Common myeloid progenitor, CD34-positive (primary cell): ENCODE data around the gene COPS8.

Experiments
- CTCF ChIA-PET: fragments of 350-600 bp; sonication (Branson Sonifier 250); formaldehyde crosslinking; loops from one replicate; lab custom pipeline; 2021; ENCODE audit warnings: antibody characterized with exemption; lab: Charles Lee
- POLR2A ChIA-PET: fragments of 350-600 bp; sonication (Branson Sonifier 250); formaldehyde crosslinking; loops from one replicate; lab custom pipeline; 2021; ENCODE audit warnings: antibody characterized with exemption; lab: Charles Lee
- DNase-seq, 3 donors: peaks; one replicate each; pipeline versions ENCODE4 v3.0.0 to v3.0.0-alpha.2; 2013
- H3K27ac ChIP-seq, 2 experiments: 1 replicate in 1 of 2; 2 replicates in 1 of 2; pipeline ENCODE4 v1.7.0; 2013; ENCODE audit warnings: inconsistent platforms in 2 of 2, low read length in 2 of 2, mild to moderate bottlenecking in 2 of 2, low read depth in 1 of 2, moderate library complexity in 1 of 2; ENCODE audit not compliant: severe bottlenecking in 2 of 2, insufficient read depth in 1 of 2, poor library complexity in 1 of 2
- H3K27me3 ChIP-seq, 5 experiments: replicated peaks in 2 of 5; 1 replicate in 3 of 5; 2 replicates in 2 of 5; pipeline versions ENCODE4 v1.6.1 to v1.7.0; 2013; ENCODE audit warnings: low read length in 4 of 5, mild to moderate bottlenecking in 2 of 5, moderate library complexity in 2 of 5, inconsistent platforms in 1 of 5; ENCODE audit not compliant: insufficient read depth in 5 of 5, control insufficient read depth in 4 of 5
- H3K36me3 ChIP-seq, 4 experiments: 1 replicate in 2 of 4; 2 replicates in 2 of 4; pipeline versions ENCODE4 v1.6.1 to v1.7.0; 2013; ENCODE audit warnings: low read length in 3 of 4, control low read depth in 1 of 4, mild to moderate bottlenecking in 1 of 4; ENCODE audit not compliant: control insufficient read depth in 4 of 4, insufficient read depth in 4 of 4
- H3K4me1 ChIP-seq, 4 experiments: 1 replicate in 3 of 4; 2 replicates in 1 of 4; pipeline versions ENCODE4 v1.6.1 to v1.7.1; 2013; ENCODE audit warnings: low read length in 3 of 4, mild to moderate bottlenecking in 3 of 4, control low read depth in 1 of 4, inconsistent platforms in 1 of 4, moderate library complexity in 1 of 4; ENCODE audit not compliant: control insufficient read depth in 4 of 4, insufficient read depth in 4 of 4; ENCODE audit errors: control extremely low read depth in 1 of 4
- H3K4me3 ChIP-seq, 7 experiments: 1 replicate in 4 of 7; 2 replicates in 3 of 7; pipeline versions ENCODE4 v1.5.1 to v1.7.0; 2013; ENCODE audit warnings: mild to moderate bottlenecking in 7 of 7, low read length in 6 of 7, moderate library complexity in 6 of 7, inconsistent platforms in 2 of 7, low read depth in 2 of 7, control low read depth in 1 of 7; ENCODE audit not compliant: insufficient read depth in 4 of 7, control insufficient read depth in 1 of 7; ENCODE audit errors: extremely low read depth in 1 of 7
- H3K9me3 ChIP-seq, 5 experiments: 1 replicate in 4 of 5; 2 replicates in 1 of 5; pipeline versions ENCODE4 v1.6.1 to v1.7.1; 2013; ENCODE audit warnings: low read length in 4 of 5, mild to moderate bottlenecking in 2 of 5, inconsistent platforms in 1 of 5, low read depth in 1 of 5, moderate library complexity in 1 of 5; ENCODE audit not compliant: control insufficient read depth in 4 of 5, insufficient read depth in 2 of 5; ENCODE audit errors: control extremely low read depth in 1 of 5
- WGBS: methylation state at CpG from one replicate; pipeline ENCODE4 v1.1.5; 2013; ENCODE audit not compliant: insufficient coverage; 5-methylcytosine and 5-hydroxymethylcytosine counted together

The COPS8 gene

DNA sequence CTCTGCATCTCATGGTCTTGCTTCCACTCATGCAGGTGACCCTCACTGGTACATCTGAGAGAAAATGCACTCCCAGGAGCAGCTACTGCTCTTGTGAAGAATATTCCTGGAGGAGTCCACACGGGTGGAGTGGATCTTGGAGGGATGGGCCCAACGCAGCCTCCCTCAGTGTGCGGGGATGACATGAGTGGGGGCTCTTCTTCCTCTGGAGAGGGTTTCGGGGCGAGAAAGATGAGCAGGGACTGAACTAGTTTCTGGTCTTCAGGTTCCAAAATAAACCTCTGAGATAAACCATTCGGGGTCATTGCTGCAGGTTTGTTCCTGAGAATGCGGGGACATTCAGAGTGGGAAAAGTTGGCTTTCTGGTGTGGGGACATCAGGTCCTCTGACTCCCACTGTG is 39.1 kb downstream of the COPS8 start:
- 96% methylated on average over 5 of the region's 7 CpGs for WGBS
- no peaks in the 10 kb centered on the region for H3K27me3 ChIP-seq
- H3K4me3 ChIP-seq: no peak overlapping the region
- DNase-seq: no peak
- no peaks in the 10 kb centered on the region for H3K4me1 ChIP-seq
- no peaks in the 10 kb centered on the region for H3K36me3 ChIP-seq
- H3K27ac ChIP-seq: no peak overlapping the region
- H3K9me3 ChIP-seq: peaks cover 0 to 2% (median 0%) of the 10 kb centered on the region in 5 experiments
- POLR2A ChIA-PET: no interaction called here
- CTCF ChIA-PET: no interaction called here

DNA sequence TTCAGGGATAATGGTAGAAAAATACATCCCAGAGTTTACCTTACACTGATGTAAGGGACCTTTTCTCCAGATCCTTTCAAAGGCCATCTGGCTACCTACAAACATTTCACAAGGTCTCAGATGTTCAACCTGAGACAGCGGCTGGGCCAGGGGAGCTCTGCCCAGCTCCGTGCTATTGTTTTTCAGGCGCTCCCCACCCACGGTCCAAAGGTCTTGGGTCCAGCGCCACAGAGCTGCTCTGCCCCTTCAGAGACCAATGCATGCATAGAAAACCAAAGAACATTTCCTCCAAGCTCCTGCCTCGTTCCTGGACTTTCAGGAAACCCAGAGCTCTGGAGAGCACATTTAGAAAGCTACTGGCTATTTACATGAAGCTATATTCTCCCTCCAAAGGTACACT is 40.3 kb downstream of the COPS8 start:
- H3K4me3 ChIP-seq: no peak overlapping the region
- no peaks in the 10 kb centered on the region for H3K36me3 ChIP-seq
- no peak overlapping the region for H3K27ac ChIP-seq
- CTCF ChIA-PET: interaction anchor here (0.6 kb wide), 1 partner anchor 39 kb away, joined by 3 read pairs; no protein-coding TSS in a partner anchor
- POLR2A ChIA-PET: no interaction called here
- DNase-seq: no peak
- no peaks in the 10 kb centered on the region for H3K4me1 ChIP-seq
- no peaks in the 10 kb centered on the region for H3K27me3 ChIP-seq
- peaks cover 0 to 2% (median 0%) of the 10 kb centered on the region in 5 experiments for H3K9me3 ChIP-seq
- 89% methylated on average over 6 of the region's 6 CpGs for WGBS

DNA sequence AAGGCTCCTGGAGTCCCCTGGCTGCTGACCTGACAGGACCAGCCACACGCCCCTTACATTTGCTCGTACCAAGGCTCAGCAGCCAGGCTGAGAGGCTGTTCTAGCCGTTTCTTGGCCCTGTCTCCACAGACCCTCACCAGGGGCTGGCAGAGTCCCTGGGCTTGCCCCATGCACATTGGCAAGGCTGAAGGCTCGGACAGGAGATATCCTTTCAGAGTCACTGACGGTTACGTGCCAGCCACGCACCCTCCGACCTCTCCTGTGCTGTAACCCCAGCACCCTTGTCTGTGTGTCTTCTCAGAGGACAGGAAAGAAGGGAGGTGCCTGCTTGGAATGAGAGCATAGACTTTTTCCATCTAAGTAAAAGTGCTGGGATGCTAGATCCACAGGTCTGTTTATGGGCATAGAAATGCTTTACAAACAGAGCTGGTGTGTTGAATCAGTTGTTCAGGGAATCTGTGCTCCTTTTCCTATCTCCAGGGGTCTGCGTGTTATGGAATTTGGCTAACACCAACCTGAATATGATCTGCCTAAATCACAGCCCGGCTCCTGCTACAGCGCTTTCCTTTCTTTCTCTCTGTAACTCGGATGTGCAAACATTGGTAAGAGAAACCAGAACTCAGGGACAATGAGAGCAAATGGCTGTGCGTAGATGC is 41.0 kb downstream of the COPS8 start:
- ChIA-PET POLR2A (no interaction called here), CTCF (no interaction called here)
- no peaks in the 10 kb centered on the region for H3K4me1 ChIP-seq
- no peak for DNase-seq
- no peak overlapping the region for H3K27ac ChIP-seq
- WGBS: 96% methylated on average over 13 of the region's 13 CpGs
- H3K4me3 ChIP-seq: no peak overlapping the region
- no peaks in the 10 kb centered on the region for H3K36me3 ChIP-seq
- peaks cover 0 to 2% (median 0%) of the 10 kb centered on the region in 5 experiments for H3K9me3 ChIP-seq
- no peaks in the 10 kb centered on the region for H3K27me3 ChIP-seq

DNA sequence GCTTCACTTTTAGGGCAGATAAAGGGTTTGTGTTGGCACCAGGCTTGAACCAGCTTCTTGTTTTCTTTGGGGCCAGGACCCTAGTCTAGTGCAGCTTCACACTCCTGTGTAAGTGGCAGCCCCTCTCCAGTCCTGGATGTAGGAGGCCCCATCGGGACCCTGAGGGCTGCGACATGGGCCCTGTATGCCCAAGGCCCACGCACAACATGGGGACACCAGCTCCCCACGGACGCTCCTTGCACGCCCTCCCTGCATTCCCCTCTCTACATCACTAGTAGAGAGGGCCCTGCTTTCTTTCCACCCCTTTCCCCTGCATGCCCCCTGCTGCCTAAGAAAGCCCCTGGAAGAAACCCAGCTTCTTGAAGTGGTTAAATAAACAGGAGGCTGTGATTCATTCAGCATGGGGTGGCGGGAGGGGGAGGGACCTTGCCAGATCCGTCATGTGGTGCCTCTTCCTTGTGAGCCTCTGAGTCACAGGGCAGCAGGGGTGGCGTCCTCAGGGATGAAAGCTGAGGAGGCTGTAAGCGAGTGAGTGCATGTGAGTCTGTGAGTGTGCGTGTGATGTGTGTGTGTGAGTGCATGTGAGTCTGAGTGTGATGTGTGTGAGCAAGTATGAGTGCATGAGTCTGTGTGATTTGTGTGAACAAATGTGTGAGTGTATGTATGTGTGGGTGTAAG is 42.5 kb downstream of the COPS8 start:
- Histone ChIP-seq H3K4me3 (no peak overlapping the region), H3K27me3 (no peaks in the 10 kb centered on the region), H3K4me1 (no peaks in the 10 kb centered on the region), H3K27ac (no peak overlapping the region), H3K36me3 (no peaks in the 10 kb centered on the region), H3K9me3 (peaks cover 0 to 4% (median 0%) of the 10 kb centered on the region in 5 experiments)
- ChIA-PET CTCF (no interaction called here), POLR2A (no interaction called here)
- 83% methylated on average over 10 of the region's 11 CpGs for WGBS
- DNase-seq: peak in 2 of 3 donors; percentile 40 to 59

DNA sequence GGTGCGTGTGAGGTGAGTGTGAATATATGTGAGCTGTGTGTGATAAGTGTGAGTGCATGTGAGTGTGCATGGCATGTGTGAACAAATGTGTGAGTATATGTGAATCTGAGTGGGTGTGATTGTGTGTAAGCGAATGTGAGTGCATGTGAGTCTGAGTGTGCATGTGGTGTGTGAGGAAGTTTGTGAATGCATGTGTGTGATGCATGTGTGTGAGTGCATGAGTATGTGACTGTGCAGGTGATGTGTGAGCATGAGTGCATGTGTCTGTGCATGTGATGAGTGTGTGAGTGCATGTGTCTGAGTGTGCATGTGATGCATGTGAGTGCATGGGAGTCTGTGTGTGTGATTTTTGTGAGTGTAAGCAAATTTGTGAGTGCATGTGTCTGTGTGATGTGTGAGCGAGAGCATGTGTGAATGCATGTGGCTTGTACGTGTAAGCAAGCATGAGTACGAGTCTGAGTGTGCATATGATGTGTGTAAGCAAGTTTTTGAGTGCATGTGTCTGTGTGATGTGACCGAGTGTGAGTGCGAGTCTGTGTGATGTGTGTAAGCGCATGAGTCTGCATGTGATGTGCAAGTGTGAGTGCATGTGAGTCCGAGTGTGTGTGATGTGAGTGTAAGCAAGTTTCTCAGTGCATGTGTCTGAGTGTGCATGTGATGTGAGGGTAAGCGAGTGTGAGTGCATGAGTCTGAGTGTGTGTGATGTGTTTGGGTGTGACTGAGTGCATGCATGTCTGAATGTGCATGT is 43.3 kb downstream of the COPS8 start:
- Histone ChIP-seq H3K36me3 (no peaks in the 10 kb centered on the region), H3K4me1 (no peaks in the 10 kb centered on the region), H3K27me3 (no peaks in the 10 kb centered on the region), H3K9me3 (peaks cover 0 to 4% (median 0%) of the 10 kb centered on the region in 5 experiments), H3K4me3 (no peak overlapping the region), H3K27ac (no peak overlapping the region)
- no peak for DNase-seq
- WGBS: 95% methylated on average over 10 of the region's 10 CpGs
- ChIA-PET POLR2A (no interaction called here), CTCF (no interaction called here)

DNA sequence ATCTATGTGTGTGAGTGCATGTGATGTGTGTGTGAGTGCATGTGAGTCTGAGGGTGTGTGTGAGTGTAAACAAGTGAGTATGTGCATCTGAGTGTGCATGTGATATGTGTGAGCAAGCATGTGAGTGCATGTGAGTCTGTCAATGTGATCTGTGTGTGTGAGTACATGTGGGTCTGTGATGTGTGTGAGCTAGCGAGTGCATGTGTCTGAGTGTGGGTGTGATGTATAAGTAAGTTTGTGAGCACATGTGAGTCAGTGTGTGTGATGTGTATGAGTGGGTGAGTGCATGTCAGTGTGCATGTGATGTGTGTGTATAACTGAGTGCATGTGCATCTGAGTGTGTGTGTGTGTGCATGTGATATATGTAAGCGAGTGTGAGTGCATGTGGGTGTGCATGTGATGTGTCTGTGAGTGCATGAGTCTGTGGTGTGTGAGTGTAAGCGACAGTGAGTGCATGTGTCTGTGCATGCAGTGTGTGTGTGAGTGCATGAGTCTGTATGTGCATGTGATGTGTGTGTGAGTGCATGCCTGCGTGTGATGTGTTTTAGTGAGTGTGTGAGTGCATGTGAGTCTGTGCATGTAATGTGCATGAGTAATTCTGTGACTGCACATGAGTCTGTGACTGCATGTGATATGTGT is 44.1 kb downstream of the COPS8 start:
- no peak for DNase-seq
- no peaks in the 10 kb centered on the region for H3K4me1 ChIP-seq
- CTCF ChIA-PET: no interaction called here
- POLR2A ChIA-PET: no interaction called here
- H3K27me3 ChIP-seq: no peaks in the 10 kb centered on the region
- WGBS: 98% methylated on average over 3 of the region's 4 CpGs
- H3K4me3 ChIP-seq: no peak overlapping the region
- H3K9me3 ChIP-seq: peaks cover 0 to 2% (median 0%) of the 10 kb centered on the region in 5 experiments
- no peaks in the 10 kb centered on the region for H3K36me3 ChIP-seq
- no peak overlapping the region for H3K27ac ChIP-seq
